A549 (cell line): ENCODE data around the gene CEP83. TPM values are rescaled to one million over a fixed set of nuclear protein-coding genes. Genes with fewer than 3 reads are reported as not detected.

Experiments used
- ATAC-seq, 2 experiments: fragments of 200-7000 bp in 1 of 2; fragments of >200 bp in 1 of 2; cut with Nextera tagmentation in 1 of 2; cut with Tn5 transposase in 1 of 2; 3 replicates each; pipeline versions ENCODE4 v1.8.0 to v1.9.1; 2018 to 2020; ENCODE audit warnings: mild to moderate bottlenecking in 1 of 2, moderate library complexity in 1 of 2
- CTCF ChIA-PET: fragments of 300-600 bp; sonication (Branson Sonifier 250); formaldehyde crosslinking; extraction: SDS; loops from one replicate; lab custom pipeline; 2021; ENCODE audit warnings: antibody characterized with exemption, inconsistent platforms; lab: Yijun Ruan, JAX
- POLR2A ChIA-PET: fragments of 350-600 bp; formaldehyde crosslinking; extraction: SDS; loops from one replicate; lab custom pipeline; 2021; ENCODE audit warnings: antibody characterized with exemption, inconsistent platforms; lab: Yijun Ruan, JAX
- DNase-seq, 2 experiments: peaks; one replicate each; pipeline versions ENCODE4 v3.0.0 to v3.0.0-alpha.2; 2011 to 2016; ENCODE audit warnings: low read depth in 1 of 2, low spot score in 1 of 2
- FAIRE-seq: peaks from 2 replicates; lab custom pipeline; 2011; peaks lifted over from hg19 to GRCh38; lab: Jason Lieb, UNC
- H3K27ac ChIP-seq, 2 experiments: fragments of >200 bp; sonication (Bioruptor Twin); formaldehyde crosslinking; 3 replicates each; pipeline ENCODE4 v1.5.1; 2016 to 2017
- H3K4me1 ChIP-seq: fragments of >200 bp; sonication (Bioruptor Twin); formaldehyde crosslinking; 3 replicates; pipeline ENCODE4 v1.6.1; 2016
- H3K4me2 ChIP-seq: fragments of >200 bp; sonication (Bioruptor Twin); formaldehyde crosslinking; 3 replicates; pipeline ENCODE4 v1.6.1; 2016
- H3K4me3 ChIP-seq: fragments of >200 bp; sonication (Bioruptor Twin); formaldehyde crosslinking; 3 replicates; pipeline ENCODE4 v1.5.1; 2016
- H3K9me3 ChIP-seq: fragments of >200 bp; sonication (Bioruptor Twin); formaldehyde crosslinking; 3 replicates; pipeline ENCODE4 v1.6.1; 2016
- EHF ChIP-seq: fragments of 250-450 bp; sonication (Bioruptor Pico); IDR thresholded peaks from 2 replicates; pipeline ENCODE4 v1.5.0; 2020; ENCODE audit warnings: mild to moderate bottlenecking
- FOSB ChIP-seq: fragments of 250-450 bp; sonication (Bioruptor Pico); IDR thresholded peaks from 2 replicates; pipeline ENCODE4 v1.5.0; 2020; ENCODE audit warnings: mild to moderate bottlenecking, moderate library complexity
- HMGXB4 ChIP-seq: fragments of 250-450 bp; sonication (Bioruptor Pico); IDR thresholded peaks from 2 replicates; pipeline ENCODE4 v1.5.0; 2021; ENCODE audit warnings: mild to moderate bottlenecking, moderate library complexity, borderline replicate concordance
- HOXB5 ChIP-seq: fragments of 250-450 bp; sonication (Bioruptor Pico); IDR thresholded peaks from 2 replicates; pipeline ENCODE4 v1.5.0; 2020; ENCODE audit warnings: mild to moderate bottlenecking, moderate library complexity
- KDM1A ChIP-seq: fragments of 200-600 bp; sonication (generic); IDR thresholded peaks from 2 replicates; pipeline ENCODE4 v1.6.1; 2016; ENCODE audit warnings: low read depth, mild to moderate bottlenecking
- NFE2L2 ChIP-seq: fragments of 150-350 bp; conservative IDR thresholded peaks from 2 replicates; pipeline ENCODE4 v1.6.1; 2014; ENCODE audit warnings: low read length
- NR3C1 ChIP-seq: fragments of >200 bp; sonication (Bioruptor Twin); formaldehyde crosslinking; IDR thresholded peaks from 3 replicates; pipeline ENCODE4 v1.6.1; 2017
- RFX5 ChIP-seq: fragments of 450-650 bp; IDR thresholded peaks from 2 replicates; pipeline ENCODE4 v1.7.1; 2014; ENCODE audit warnings: antibody characterized with exemption, mild to moderate bottlenecking, moderate library complexity
- ZC3H11A ChIP-seq: fragments of 450-650 bp; IDR thresholded peaks from 2 replicates; pipeline ENCODE4 v1.6.1; 2014; ENCODE audit warnings: antibody characterized with exemption, mild to moderate bottlenecking
- WGBS: methylation state at CpG from one replicate; pipeline ENCODE4 v1.1.6; 2017; ENCODE audit errors: missing lambda C conversion rate; 5-methylcytosine and 5-hydroxymethylcytosine counted together
- polyA plus RNA-seq, 4 experiments: library from polyadenylated mRNA; depleted of rRNA in 3 of 4; stranded (reverse); fragments of >200 nt; fragmentation: RNase III in 1 of 4; extraction: RNeasy Plus Mini Kit Qiagen cat#74134 plus additional on column Dnase treatment in 1 of 4; gene quantifications; 2 replicates in 3 of 4; 3 replicates in 1 of 4; pipeline ENCODE4 v1.2.3, GENCODE V29; 2011 to 2017
- TF ChIP-seq, protein P1 (sequence below): fragments of >200 bp; sonication (Bioruptor Twin); formaldehyde crosslinking; IDR thresholded peaks from 3 replicates; pipeline ENCODE4 v1.6.1; 2016
- TF ChIP-seq, protein P2 (sequence below): IDR thresholded peaks from 2 replicates; pipeline ENCODE4 v1.6.1; 2012; ENCODE audit warnings: low read depth, borderline replicate concordance
- TF ChIP-seq, protein P3 (sequence below): fragments of 150-350 bp; IDR thresholded peaks from 2 replicates; pipeline ENCODE4 v1.6.1; 2014; ENCODE audit warnings: low read depth, mild to moderate bottlenecking, low read length

Gene CEP83
- polyA plus RNA-seq, 2 of the 4 experiments (the other 2 are of a cell fraction) = 8.5 to 21.4 TPM

GRCh38 chr12:94290353-94290752 lies 169.3 kb downstream of the CEP83 start:
- DNase-seq (no peak), ATAC-seq (no peak)
- no peaks in the 10 kb centered on the region for H3K9me3 ChIP-seq
- H3K4me1 ChIP-seq = no peaks in the 10 kb centered on the region
- H3K4me3 ChIP-seq = no peak overlapping the region
- H3K4me2 ChIP-seq = no peak overlapping the region
- TF ChIP-seq KDM1A (no peak), FOSB (no peak)
- TF ChIP-seq, protein P1, sequence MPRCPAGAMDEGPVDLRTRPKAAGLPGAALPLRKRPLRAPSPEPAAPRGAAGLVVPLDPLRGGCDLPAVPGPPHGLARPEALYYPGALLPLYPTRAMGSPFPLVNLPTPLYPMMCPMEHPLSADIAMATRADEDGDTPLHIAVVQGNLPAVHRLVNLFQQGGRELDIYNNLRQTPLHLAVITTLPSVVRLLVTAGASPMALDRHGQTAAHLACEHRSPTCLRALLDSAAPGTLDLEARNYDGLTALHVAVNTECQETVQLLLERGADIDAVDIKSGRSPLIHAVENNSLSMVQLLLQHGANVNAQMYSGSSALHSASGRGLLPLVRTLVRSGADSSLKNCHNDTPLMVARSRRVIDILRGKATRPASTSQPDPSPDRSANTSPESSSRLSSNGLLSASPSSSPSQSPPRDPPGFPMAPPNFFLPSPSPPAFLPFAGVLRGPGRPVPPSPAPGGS = no peak
- TF ChIP-seq, protein P2, sequence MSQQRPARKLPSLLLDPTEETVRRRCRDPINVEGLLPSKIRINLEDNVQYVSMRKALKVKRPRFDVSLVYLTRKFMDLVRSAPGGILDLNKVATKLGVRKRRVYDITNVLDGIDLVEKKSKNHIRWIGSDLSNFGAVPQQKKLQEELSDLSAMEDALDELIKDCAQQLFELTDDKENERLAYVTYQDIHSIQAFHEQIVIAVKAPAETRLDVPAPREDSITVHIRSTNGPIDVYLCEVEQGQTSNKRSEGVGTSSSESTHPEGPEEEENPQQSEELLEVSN = no peak
- TF ChIP-seq, all 56 proteins: peak for 0
- no peak overlapping the region for H3K27ac ChIP-seq
- WGBS = 88% methylated on average over 4 of the region's 4 CpGs
- FAIRE-seq = no peak
- POLR2A ChIA-PET = no interaction called here
- CTCF ChIA-PET = interaction anchor here (0.8 to 1.3 kb wide), 4 partner anchors 9 to 242 kb away, joined by 3 read pairs; no protein-coding TSS in a partner anchor

- Histone ChIP-seq H3K4me1 (no peaks in the 10 kb centered on the region), H3K4me3 (no peak overlapping the region), H3K9me3 (no peaks in the 10 kb centered on the region), H3K4me2 (no peak overlapping the region), H3K27ac (no peak overlapping the region)
- FAIRE-seq = no peak
- TF ChIP-seq, protein P3, sequence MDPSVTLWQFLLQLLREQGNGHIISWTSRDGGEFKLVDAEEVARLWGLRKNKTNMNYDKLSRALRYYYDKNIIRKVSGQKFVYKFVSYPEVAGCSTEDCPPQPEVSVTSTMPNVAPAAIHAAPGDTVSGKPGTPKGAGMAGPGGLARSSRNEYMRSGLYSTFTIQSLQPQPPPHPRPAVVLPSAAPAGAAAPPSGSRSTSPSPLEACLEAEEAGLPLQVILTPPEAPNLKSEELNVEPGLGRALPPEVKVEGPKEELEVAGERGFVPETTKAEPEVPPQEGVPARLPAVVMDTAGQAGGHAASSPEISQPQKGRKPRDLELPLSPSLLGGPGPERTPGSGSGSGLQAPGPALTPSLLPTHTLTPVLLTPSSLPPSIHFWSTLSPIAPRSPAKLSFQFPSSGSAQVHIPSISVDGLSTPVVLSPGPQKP = no peak
- no peak for TF ChIP-seq NFE2L2
- no peak for TF ChIP-seq RFX5
- no peak for TF ChIP-seq HMGXB4 (CRISPR knock-in tag)
- TF ChIP-seq FOSB = no peak
- no peak for ATAC-seq
- 79% methylated on average over 13 of the region's 13 CpGs for WGBS
- ChIA-PET CTCF (interaction anchor here (0.8 to 1.3 kb wide), 5 partner anchors 10 to 242 kb away, joined by 3 read pairs; no protein-coding TSS in a partner anchor), POLR2A (interaction anchor here (0.8 kb wide), 1 partner anchor 170 kb away, joined by 3 read pairs; the partner anchor contains the start of gene CEP83)
- no peak for DNase-seq
Observed at GRCh38 chr12:94289461-94290312, 170.0 kb downstream of the CEP83 start.

DNA sequence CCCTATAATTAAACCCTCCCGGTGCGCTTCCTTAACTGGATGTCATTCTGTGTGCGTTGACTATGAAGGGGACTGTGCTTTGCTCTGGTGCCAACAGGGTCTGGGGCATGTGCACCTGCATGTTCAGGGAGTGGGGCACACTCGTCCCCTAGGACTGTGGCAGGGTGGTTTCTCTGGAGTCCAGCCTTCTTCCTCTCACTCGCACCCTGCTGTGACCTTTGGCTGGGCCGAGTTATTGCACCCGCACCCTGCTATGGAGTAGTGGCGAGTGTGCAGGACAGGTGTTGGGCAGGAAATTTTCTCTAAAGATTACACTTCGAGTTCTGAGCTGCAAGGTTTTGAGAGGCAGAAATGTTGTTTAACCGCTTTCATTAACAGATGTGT lies 172.4 kb downstream of the CEP83 start:
- ChIA-PET CTCF (no interaction called here), POLR2A (no interaction called here)
- Histone ChIP-seq H3K4me2 (no peak overlapping the region), H3K4me1 (no peaks in the 10 kb centered on the region), H3K27ac (no peak overlapping the region), H3K9me3 (no peaks in the 10 kb centered on the region), H3K4me3 (no peak overlapping the region)
- FAIRE-seq (no peak), ATAC-seq (no peak), DNase-seq (no peak)
- no peak for TF ChIP-seq NR3C1
- 85% methylated on average over 10 of the region's 10 CpGs for WGBS

DNA sequence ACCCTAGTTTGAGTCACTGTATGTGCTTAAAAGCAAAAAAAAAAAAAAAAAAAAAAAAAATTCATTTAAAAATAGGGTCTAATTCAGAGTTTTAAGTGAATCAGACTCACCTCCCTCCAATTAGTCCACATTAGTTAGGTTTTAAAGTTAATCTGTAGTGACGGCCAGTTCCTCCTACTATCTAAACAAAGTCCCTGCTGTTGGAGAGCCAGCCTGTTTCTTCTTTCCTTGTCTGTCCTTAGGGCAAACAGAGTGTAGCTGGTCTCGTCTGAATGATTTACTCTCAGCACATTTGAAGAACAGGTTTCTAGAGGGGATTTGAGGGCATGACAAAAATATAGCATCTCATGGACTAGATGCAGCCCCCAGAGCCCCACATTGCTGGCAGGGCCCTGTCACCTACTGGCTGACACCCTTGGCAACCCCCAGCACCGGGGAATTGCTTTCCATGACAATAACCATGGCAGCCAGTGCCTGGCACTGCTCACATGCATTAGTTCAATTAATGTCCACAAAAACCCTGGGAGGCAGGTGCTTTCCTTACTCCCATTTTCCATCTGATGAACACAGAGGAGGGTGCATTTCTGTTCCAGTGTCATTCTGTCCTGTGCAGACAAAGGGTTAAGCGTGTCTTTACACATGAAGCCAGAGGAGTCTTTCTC lies 173.0 kb downstream of the CEP83 start:
- no peak for TF ChIP-seq EHF (CRISPR knock-in tag)
- TF ChIP-seq HOXB5 (CRISPR knock-in tag) = no peak
- no peak for TF ChIP-seq ZC3H11A
- TF ChIP-seq, all 56 proteins: peak for 0
- Histone ChIP-seq H3K4me2 (no peak overlapping the region), H3K4me1 (no peaks in the 10 kb centered on the region), H3K27ac (no peak overlapping the region), H3K9me3 (no peaks in the 10 kb centered on the region), H3K4me3 (no peak overlapping the region)
- ChIA-PET POLR2A (no interaction called here), CTCF (no interaction called here)
- DNase-seq (no peak), FAIRE-seq (no peak), ATAC-seq (no peak)
- WGBS = 95% methylated on average over 4 of the region's 4 CpGs
